ENCODE measurements around the gene ARHGDIA.

Gene ARHGDIA

DNA sequence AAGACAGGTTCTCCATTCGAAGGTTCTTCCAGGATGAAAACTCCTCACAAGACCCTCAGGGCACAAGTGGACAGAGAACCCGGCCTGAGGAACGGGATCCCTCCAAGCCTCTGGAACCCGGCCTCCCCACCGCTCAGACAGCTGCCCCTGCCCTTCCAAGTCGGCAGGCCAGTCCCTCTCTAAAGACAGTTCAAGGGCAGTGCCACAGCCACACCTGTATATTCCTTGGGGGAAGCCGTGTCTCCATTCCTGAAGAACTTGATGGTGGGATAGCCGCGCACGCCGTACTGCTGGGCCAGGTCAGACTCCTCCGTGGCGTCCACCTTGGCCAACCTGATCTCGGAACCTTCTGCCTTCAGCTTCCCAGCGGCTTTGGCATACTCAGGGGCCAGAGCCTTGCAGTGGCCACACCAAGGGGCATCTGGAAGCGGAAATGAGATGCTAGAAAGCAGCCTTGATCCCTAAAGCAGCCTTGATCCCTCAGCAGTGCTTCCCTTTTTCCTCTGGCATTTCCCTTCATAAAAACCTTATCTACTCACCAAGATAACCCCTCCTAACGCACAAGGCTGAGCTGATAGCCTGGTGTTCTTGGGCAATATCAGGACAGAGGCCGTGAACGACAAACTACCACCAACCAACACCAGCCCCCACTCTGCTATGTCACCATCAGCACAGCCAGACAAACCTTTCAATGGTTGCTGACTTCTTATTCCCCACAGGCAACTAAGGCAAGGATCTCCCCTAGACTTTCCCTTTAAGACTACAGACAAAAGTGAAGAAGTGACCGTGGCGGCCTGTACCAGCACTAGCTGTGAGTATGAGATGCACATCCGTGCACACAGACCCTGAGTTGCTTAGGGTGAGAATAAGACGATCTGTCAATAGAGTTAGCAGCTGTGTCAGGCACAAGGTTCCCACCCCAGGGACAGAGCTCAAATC is 11.9 kb downstream of the ARHGDIA start:
- Histone ChIP-seq H3K27me3 (ENCODE audit: insufficient read depth, low read length) (no peaks in the 10 kb centered on the region), H3K4me1 (ENCODE audit: insufficient read depth, low read length) (0 out of 2 replicates have a peak, but pooled peaks cover 5% of the 10 kb centered on the region), H3K27ac (ENCODE audit: low read depth, low read length) (no peak overlapping the region; the same call in 1 of the 2 replicates), H3K36me3 (ENCODE audit: insufficient read depth, low read length) (peaks cover 62% of the 10 kb centered on the region), H3K4me3 (ENCODE audit: low read length) (peak overlapping the region; percentile 89), H3K9ac (ENCODE audit: low read depth, low read length) (peak overlapping the region; percentile 88), H3K9me3 (ENCODE audit: insufficient read depth, low read depth, low read length) (no peaks in the 10 kb centered on the region)
- 78% methylated on average over 23 of the region's 23 CpGs for WGBS

DNA sequence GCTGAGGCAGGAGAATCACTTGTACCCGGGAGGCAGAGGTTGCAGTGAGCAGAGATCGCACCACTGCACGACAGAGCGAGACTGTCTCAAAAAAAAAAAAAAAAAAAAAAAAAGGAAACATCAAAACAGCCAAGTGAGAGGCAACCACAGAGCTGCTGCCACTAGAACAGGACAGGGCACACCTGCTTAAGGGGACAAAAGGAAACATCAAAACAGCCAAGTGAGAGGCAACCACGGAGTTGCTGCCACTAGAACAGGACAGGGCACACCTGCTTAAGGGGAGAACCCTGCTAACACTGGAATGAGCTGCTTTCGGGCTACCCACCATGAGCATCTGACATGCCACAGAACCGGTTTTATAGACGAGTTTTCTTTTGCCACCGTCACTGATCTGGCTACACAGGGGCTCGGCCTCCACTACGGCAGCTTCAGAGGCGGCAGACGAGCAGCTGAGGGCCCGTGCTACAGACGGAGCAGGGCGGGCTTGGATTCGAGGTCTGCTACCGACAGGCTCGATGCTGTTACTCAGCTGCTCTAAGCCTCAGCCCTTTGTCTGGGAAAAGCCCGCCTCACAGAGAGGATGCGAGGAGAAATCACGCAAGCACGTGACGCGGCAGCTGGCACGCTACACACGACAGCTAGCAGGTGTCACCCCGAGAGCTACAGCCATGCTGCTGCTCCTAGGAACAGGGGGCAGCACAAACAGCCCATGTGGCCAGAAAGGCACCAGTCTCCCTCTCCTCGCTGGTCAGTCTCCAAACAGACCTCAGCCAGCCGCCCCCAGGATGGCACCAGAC is 12.8 kb downstream of the ARHGDIA start:
- 94% methylated on average over 30 of the region's 30 CpGs for WGBS
- Histone ChIP-seq H3K36me3 (ENCODE audit: insufficient read depth, low read length) (peaks cover 62% of the 10 kb centered on the region), H3K9me3 (ENCODE audit: insufficient read depth, low read depth, low read length) (no peaks in the 10 kb centered on the region), H3K27me3 (ENCODE audit: insufficient read depth, low read length) (no peaks in the 10 kb centered on the region), H3K27ac (ENCODE audit: low read depth, low read length) (no peak overlapping the region), H3K9ac (ENCODE audit: low read depth, low read length) (peak overlapping the region; percentile 88; the same call in 1 of the 2 replicates), H3K4me3 (ENCODE audit: low read length) (peak overlapping the region; percentile 89), H3K4me1 (ENCODE audit: insufficient read depth, low read length) (0 out of 2 replicates have a peak, but pooled peaks cover 5% of the 10 kb centered on the region)

DNA sequence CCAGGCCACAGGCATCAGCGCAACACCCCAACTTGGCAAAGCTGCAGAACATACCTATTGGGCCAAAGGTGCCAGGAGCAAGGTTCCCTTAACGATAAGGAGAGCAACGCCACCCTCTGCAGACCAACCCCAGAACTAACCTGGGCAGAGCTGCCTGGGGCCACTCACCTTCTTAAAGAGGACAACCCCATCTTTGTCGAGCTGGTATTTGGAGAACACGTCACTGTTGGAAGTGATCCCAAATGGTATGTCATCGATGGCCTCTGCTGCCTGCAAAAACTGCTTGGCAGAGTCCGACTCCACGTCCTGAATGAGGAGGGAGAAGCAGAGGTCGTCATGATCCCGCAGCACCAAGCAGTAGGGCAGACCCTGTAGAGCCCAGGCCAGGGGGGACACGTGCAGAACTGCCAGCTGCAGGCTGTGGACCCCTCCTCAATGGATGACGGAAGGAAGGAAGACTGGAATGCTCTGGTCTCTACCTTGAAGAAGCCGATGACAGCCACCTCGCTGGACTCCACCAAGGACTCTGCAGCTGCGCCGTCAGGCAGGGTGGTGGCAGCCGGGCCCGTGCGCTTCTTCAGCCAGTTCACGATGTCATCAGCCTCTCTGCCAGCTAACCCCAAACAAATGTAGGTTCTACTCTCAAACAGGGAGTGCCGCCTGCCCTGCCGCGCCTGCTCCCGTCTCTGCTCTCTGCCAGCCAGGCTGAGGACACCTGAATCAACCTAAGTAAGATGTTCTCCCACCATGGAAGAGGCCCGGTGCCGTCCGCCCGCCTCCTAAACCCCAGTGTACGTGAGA is 16.0 kb downstream of the ARHGDIA start:
- Histone ChIP-seq H3K4me3 (ENCODE audit: low read length) (no peak overlapping the region), H3K4me1 (ENCODE audit: insufficient read depth, low read length) (0 out of 2 replicates have a peak, but pooled peaks cover 5% of the 10 kb centered on the region), H3K27ac (ENCODE audit: low read depth, low read length) (no peak overlapping the region), H3K27me3 (ENCODE audit: insufficient read depth, low read length) (no peaks in the 10 kb centered on the region), H3K9ac (ENCODE audit: low read depth, low read length) (no peak overlapping the region), H3K36me3 (ENCODE audit: insufficient read depth, low read length) (peaks cover 83% of the 10 kb centered on the region), H3K9me3 (ENCODE audit: insufficient read depth, low read depth, low read length) (no peaks in the 10 kb centered on the region)
- WGBS = 96% methylated on average over 29 of the region's 29 CpGs

DNA sequence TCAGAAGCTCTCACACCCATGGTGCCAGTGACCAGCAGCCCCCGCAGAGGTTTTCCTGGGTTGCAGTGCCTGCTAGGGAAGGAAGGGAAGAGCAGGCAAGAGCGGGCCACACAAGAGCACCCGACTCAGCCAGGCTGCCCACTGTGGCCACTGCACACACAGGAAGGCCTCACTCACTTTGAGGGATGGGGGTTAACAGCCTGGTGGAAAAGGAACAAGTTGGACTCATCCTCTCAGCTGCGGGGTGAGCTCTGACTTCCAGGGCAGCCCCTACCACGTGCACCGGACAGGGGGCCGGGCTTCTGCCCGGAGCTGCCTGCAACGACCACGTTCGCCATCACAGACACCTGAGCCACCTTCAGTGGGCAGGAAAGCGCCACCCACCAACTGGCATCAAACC is 18.9 kb downstream of the ARHGDIA start:
- WGBS = 96% methylated on average over 12 of the region's 12 CpGs
- H3K36me3 ChIP-seq (ENCODE audit: insufficient read depth, low read length) = peaks cover 81% of the 10 kb centered on the region
- H3K9ac ChIP-seq (ENCODE audit: low read depth, low read length) = no peak overlapping the region

DNA sequence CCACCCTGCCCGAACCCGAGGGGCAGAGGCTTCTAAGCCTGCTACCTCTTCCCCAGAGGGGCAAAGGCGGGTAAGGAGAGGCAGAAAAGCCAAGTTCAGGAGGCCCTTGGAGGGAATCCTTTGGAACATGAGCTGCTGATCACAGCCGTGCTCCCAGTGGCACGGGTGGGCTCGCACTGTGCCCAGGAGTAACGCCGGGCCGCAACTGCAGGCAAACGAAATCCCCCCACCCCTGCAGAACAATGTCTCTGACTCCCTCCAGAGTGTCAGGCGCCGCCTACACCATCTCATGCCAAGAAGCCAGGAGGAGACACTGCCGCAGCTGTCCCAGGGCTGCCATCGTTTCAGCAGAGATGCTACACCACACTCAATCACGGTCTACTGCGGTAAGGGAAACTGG is 19.7 kb downstream of the ARHGDIA start:
- WGBS = 97% methylated on average over 16 of the region's 16 CpGs
- no peak overlapping the region for H3K9ac ChIP-seq (ENCODE audit: low read depth, low read length)
- H3K27me3 ChIP-seq (ENCODE audit: insufficient read depth, low read length) = no peaks in the 10 kb centered on the region
- H3K4me3 ChIP-seq (ENCODE audit: low read length) = no peak overlapping the region
- no peaks in the 10 kb centered on the region for H3K4me1 ChIP-seq (ENCODE audit: insufficient read depth, low read length)
- no peaks in the 10 kb centered on the region for H3K9me3 ChIP-seq (ENCODE audit: insufficient read depth, low read depth, low read length)
- no peak overlapping the region for H3K27ac ChIP-seq (ENCODE audit: low read depth, low read length)
- peaks cover 82% of the 10 kb centered on the region for H3K36me3 ChIP-seq (ENCODE audit: insufficient read depth, low read length)

More for the DNA sequence above, 18.9 kb downstream of the ARHGDIA start:
- Histone ChIP-seq H3K27ac (ENCODE audit: low read depth, low read length) (no peak overlapping the region), H3K4me1 (ENCODE audit: insufficient read depth, low read length) (no peaks in the 10 kb centered on the region), H3K27me3 (ENCODE audit: insufficient read depth, low read length) (no peaks in the 10 kb centered on the region), H3K9me3 (ENCODE audit: insufficient read depth, low read depth, low read length) (no peaks in the 10 kb centered on the region), H3K4me3 (ENCODE audit: low read length) (no peak overlapping the region)

DNA sequence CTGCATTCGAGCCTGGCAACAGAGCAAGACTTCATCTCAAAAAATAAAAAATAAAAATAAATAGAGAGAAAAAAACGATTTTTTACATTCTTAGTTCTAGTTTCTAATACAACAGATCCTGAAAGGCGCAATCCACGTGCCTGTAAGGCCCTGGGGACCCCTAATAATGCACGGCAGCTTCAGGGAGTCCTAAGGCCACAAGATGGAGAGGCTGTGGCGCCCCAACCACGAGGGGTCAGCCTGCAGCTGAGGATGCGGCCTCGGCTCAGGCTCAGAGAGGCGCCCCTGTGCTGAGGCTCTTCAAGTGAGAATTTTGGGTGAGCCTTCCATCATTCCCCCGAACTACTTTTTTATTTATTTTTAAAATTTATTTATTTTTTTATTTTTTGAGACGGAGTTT is 21.7 kb downstream of the ARHGDIA start:
- Histone ChIP-seq H3K36me3 (ENCODE audit: insufficient read depth, low read length) (peaks cover 84% of the 10 kb centered on the region), H3K27ac (ENCODE audit: low read depth, low read length) (no peak overlapping the region), H3K27me3 (ENCODE audit: insufficient read depth, low read length) (no peaks in the 10 kb centered on the region), H3K4me3 (ENCODE audit: low read length) (no peak overlapping the region), H3K9me3 (ENCODE audit: insufficient read depth, low read depth, low read length) (no peaks in the 10 kb centered on the region), H3K4me1 (ENCODE audit: insufficient read depth, low read length) (no peaks in the 10 kb centered on the region), H3K9ac (ENCODE audit: low read depth, low read length) (no peak overlapping the region)
- WGBS = 95% methylated on average over 10 of the region's 12 CpGs

DNA sequence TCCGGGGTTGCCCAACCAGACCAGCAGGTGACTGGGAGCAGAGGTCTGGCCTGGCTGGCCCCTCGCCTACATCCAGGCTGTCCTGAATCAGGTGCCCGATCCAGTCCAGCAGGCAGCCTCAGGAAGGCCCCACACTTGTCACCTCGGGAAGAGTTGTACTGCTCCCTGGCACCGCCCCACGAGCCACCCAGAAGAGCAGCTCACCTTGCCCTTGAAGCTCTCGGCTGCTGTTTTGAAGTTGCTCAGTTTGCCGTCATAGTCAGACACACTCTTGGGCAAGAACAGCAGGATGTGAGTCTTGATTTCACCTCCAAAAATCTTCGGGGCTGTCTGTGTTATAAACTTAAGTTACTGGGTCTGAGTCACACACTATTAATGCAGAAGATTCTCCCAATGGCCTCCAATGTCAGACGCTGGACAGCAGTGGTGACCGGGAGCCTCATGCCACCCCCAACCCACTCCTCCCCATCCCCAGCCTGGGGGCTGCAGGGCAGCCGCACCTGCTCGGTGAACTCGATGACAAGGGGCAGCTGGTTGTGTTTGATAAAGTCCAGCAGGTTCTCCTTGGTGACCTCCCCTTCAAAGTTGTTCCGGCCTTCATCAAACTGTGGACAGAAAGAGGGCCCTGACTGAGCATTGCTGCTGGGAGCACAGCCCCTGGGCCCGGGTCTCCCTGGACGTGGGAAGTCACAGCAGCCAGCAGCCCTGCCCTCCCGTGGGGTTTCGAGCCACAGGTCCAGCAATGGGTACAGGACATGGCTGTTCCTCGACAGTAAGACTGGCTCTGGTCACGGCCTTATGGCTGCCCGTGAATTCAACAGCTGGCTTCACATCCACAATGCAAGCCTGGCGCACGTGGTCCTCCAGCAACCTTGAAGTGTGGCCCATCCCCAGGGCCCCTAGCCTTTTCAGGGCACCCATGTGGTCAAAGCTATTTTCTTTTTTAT is 24.1 kb downstream of the ARHGDIA start:
- peaks cover 82% of the 10 kb centered on the region for H3K36me3 ChIP-seq (ENCODE audit: insufficient read depth, low read length)

DNA sequence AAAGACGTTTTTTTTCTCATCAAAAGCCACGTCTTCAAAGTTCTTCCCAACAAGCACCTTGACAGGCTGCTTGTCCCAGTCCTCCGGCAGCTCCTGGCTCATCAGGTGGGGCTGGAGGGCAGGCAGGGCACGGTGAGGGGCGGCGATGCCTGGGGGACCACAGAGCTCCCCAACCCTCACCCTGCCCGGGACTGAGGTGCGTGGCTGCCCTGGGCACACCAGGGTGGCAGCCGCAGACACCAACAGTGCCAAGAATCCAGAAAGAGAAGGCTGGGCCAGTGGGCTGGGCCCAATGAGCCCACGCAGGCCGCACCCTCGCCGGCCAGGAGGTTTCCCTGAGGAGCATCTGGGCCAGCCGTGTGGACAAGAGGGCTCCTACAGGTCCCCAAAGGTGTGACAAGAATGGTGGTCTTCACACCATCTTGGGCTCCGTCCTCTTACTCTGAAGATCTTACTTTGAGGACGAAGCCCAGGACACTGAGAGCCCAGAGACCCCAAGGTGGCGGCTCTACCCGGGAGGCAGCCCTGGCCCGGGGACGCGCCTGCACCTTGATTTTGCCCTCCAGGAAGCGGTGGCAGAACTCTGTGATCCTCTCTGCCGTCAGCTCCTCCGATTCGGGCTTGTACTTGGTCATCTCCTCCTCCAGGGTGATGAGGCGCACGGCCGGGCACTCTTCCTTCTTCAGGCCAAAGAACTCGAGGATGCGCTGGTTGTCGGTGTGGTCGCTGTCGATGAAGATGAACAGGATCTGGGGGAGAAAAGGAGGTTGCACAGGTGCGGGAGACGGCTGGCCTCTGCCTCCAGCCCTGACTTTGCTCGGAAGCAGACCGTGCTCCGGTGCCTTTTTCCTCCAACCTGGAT is 25.0 kb downstream of the ARHGDIA start:
- Histone ChIP-seq H3K9ac (ENCODE audit: low read depth, low read length) (no peak overlapping the region), H3K9me3 (ENCODE audit: insufficient read depth, low read depth, low read length) (no peaks in the 10 kb centered on the region), H3K36me3 (ENCODE audit: insufficient read depth, low read length) (peaks cover 73% of the 10 kb centered on the region), H3K27me3 (ENCODE audit: insufficient read depth, low read length) (no peaks in the 10 kb centered on the region), H3K4me3 (ENCODE audit: low read length) (no peak overlapping the region), H3K4me1 (ENCODE audit: insufficient read depth, low read length) (no peaks in the 10 kb centered on the region), H3K27ac (ENCODE audit: low read depth, low read length) (no peak overlapping the region)
- WGBS = 96% methylated on average over 38 of the region's 38 CpGs

More for the DNA sequence above, 24.1 kb downstream of the ARHGDIA start:
- Histone ChIP-seq H3K27ac (ENCODE audit: low read depth, low read length) (no peak overlapping the region), H3K9ac (ENCODE audit: low read depth, low read length) (no peak overlapping the region), H3K4me1 (ENCODE audit: insufficient read depth, low read length) (no peaks in the 10 kb centered on the region), H3K27me3 (ENCODE audit: insufficient read depth, low read length) (no peaks in the 10 kb centered on the region), H3K4me3 (ENCODE audit: low read length) (no peak overlapping the region), H3K9me3 (ENCODE audit: insufficient read depth, low read depth, low read length) (no peaks in the 10 kb centered on the region)
- 93% methylated on average over 24 of the region's 24 CpGs for WGBS

DNA sequence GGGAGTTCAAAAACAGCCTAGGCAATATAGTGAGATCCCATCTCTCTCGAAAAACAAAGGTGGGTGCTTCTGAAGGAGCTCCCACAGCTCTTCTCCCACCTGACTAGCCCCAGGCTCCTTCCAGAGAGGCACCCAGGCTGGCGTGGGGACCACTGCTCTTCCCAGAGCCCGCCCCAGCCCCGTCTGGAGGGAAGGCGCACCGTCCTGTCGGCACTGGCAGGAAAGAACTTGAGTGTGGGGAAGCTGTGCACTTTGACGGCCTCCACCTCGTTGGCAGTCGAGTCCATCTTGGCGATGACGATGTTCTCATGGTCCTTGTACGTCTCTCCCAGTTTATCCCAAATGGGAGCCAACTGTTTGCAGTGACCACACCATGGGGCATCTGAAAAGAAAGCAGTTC is 25.8 kb downstream of the ARHGDIA start:
- no peaks in the 10 kb centered on the region for H3K9me3 ChIP-seq (ENCODE audit: insufficient read depth, low read depth, low read length)
- H3K36me3 ChIP-seq (ENCODE audit: insufficient read depth, low read length) = peaks cover 67% of the 10 kb centered on the region

More for the DNA sequence above, 25.8 kb downstream of the ARHGDIA start:
- H3K4me1 ChIP-seq (ENCODE audit: insufficient read depth, low read length) = no peaks in the 10 kb centered on the region
- 91% methylated on average over 13 of the region's 13 CpGs for WGBS
- H3K27ac ChIP-seq (ENCODE audit: low read depth, low read length) = no peak overlapping the region
- no peak overlapping the region for H3K4me3 ChIP-seq (ENCODE audit: low read length)
- no peak overlapping the region for H3K9ac ChIP-seq (ENCODE audit: low read depth, low read length)
- H3K27me3 ChIP-seq (ENCODE audit: insufficient read depth, low read length) = no peaks in the 10 kb centered on the region
